GM12878 (cell line): ENCODE results near the gene CXCL17. TPM values are rescaled to one million over a fixed set of nuclear protein-coding genes. Genes with fewer than 3 reads are reported as not detected.

Experiments
- BACH1 ChIP-seq: fragments of 450-650 bp; IDR thresholded peaks from 2 replicates; pipeline ENCODE4 v1.6.1; 2017; ENCODE audit warnings: mild to moderate bottlenecking, borderline replicate concordance
- BHLHE40 ChIP-seq, 2 experiments: fragments of 450-650 bp in 1 of 2; IDR thresholded peaks; 2 replicates each; pipeline ENCODE4 v1.6.1; 2011 to 2017; ENCODE audit warnings: low read depth in 2 of 2, borderline replicate concordance in 1 of 2, improper control_type of control experiment in 1 of 2, low read length in 1 of 2, mild to moderate bottlenecking in 1 of 2
- CBFB ChIP-seq: IDR thresholded peaks from 2 replicates; pipeline ENCODE4 v1.6.1; 2016; ENCODE audit warnings: antibody characterized with exemption, low read depth
- CBX3 ChIP-seq: fragments of 200-600 bp; sonication (generic); IDR thresholded peaks from 2 replicates; pipeline ENCODE4 v1.6.1; 2016; ENCODE audit warnings: low read depth, borderline replicate concordance
- CTCF ChIP-seq, 3 experiments: IDR thresholded peaks in 2 of 3; conservative IDR thresholded peaks in 1 of 3; 2 replicates each; pipeline ENCODE4 v1.5.1; 2011; ENCODE audit warnings: low read depth in 3 of 3, low read length in 3 of 3, mild to moderate bottlenecking in 3 of 3, control low read depth in 2 of 3, moderate library complexity in 2 of 3, inconsistent platforms in 1 of 3, mixed read lengths in 1 of 3; ENCODE audit not compliant: control insufficient read depth in 2 of 3, insufficient read depth in 1 of 3; ENCODE audit errors: extremely low read depth in 1 of 3
- ELK1 ChIP-seq: IDR thresholded peaks from 2 replicates; pipeline ENCODE4 v1.6.1; 2012; ENCODE audit warnings: low read depth, low read length, improper control_type of control experiment
- ETV6 ChIP-seq, 2 experiments: fragments of 450-650 bp in 1 of 2; IDR thresholded peaks in 1 of 2; conservative IDR thresholded peaks in 1 of 2; 2 replicates each; pipeline ENCODE4 v1.6.1; 2014; ENCODE audit warnings: antibody characterized with exemption in 1 of 2, borderline replicate concordance in 1 of 2, low read depth in 1 of 2, mild to moderate bottlenecking in 1 of 2, moderate library complexity in 1 of 2
- HDAC2 ChIP-seq: fragments of 200-600 bp; sonication (generic); IDR thresholded peaks from 2 replicates; pipeline ENCODE4 v1.6.1; 2017
- NFIC ChIP-seq: IDR thresholded peaks from 2 replicates; pipeline ENCODE4 v1.6.1; 2012; ENCODE audit warnings: low read depth, mild to moderate bottlenecking, inconsistent platforms, low read length, moderate library complexity
- NFYB ChIP-seq: IDR thresholded peaks from 2 replicates; pipeline ENCODE4 v1.6.1; 2011; ENCODE audit warnings: low read depth, mild to moderate bottlenecking, low read length, improper control_type of control experiment, moderate library complexity; ENCODE audit not compliant: insufficient read depth
- PAX5 ChIP-seq: IDR thresholded peaks from 2 replicates; pipeline ENCODE4 v1.6.1; 2011; ENCODE audit warnings: low read depth, low read length, borderline replicate concordance
- RELB ChIP-seq: fragments of 450-650 bp; IDR thresholded peaks from 2 replicates; pipeline ENCODE4 v1.6.1; 2017; ENCODE audit warnings: low read depth, mild to moderate bottlenecking, moderate library complexity
- SMAD1 ChIP-seq: fragments of 450-650 bp; IDR thresholded peaks from 2 replicates; pipeline ENCODE4 v1.6.1; 2018; ENCODE audit warnings: mild to moderate bottlenecking, low read depth; ENCODE audit not compliant: partially characterized antibody
- SMARCA5 ChIP-seq: fragments of 450-650 bp; IDR thresholded peaks from 2 replicates; pipeline ENCODE4 v1.6.1; 2017; ENCODE audit warnings: mild to moderate bottlenecking
- SMC3 ChIP-seq: IDR thresholded peaks from 2 replicates; pipeline ENCODE4 v1.6.1; 2011; ENCODE audit warnings: low read length, improper control_type of control experiment, borderline replicate concordance
- SPI1 ChIP-seq: IDR thresholded peaks from 2 replicates; pipeline ENCODE4 v1.6.1; 2011; ENCODE audit warnings: low read depth, mild to moderate bottlenecking, low read length, moderate library complexity, borderline replicate concordance; ENCODE audit not compliant: insufficient read depth
- SREBF2 ChIP-seq: IDR thresholded peaks from 2 replicates; pipeline ENCODE4 v1.6.1; 2012; ENCODE audit warnings: mild to moderate bottlenecking, low read length
- TARDBP ChIP-seq: IDR thresholded peaks from 2 replicates; pipeline ENCODE4 v1.6.1; 2016; ENCODE audit warnings: borderline replicate concordance
- ZNF592 ChIP-seq: fragments of 450-650 bp; IDR thresholded peaks from 2 replicates; pipeline ENCODE4 v1.6.1; 2017; ENCODE audit warnings: mild to moderate bottlenecking, moderate library complexity
- polyA plus RNA-seq, 11 experiments: library from polyadenylated mRNA; depleted of rRNA in 4 of 11; unstranded in 6 of 11; stranded (reverse) in 5 of 11; fragments of >200 nt; fragmentation: Nextera tagmentation in 4 of 11; fragmentation: Illumina TruSeq in 1 of 11; extraction: Ambion mirVana in 4 of 11; extraction: Trizol in 1 of 11; gene quantifications; 1 replicate in 1 of 11; 2 replicates in 10 of 11; pipeline versions ENCODE4 v1.2.1 to v1.2.3, GENCODE V29; 2011 to 2016; ENCODE audit warnings: inconsistent platforms in 2 of 11, missing spikeins in 2 of 11, low read depth in 1 of 11
- total RNA-seq, 4 experiments: library from RNA; depleted of rRNA in 3 of 4; stranded (reverse); fragments of >200 nt in 3 of 4; fragmentation: Illumina TruSeq in 1 of 4; extraction: Trizol in 1 of 4; gene quantifications; 2 replicates each; pipeline versions ENCODE4 v1.2.1 to v1.2.3, GENCODE V29; 2013 to 2021

Gene CXCL17
- total and polyA plus RNA-seq, 10 of the 15 experiments (the other 5 are each of a cell fraction or from before 2014, with no cell fraction given) = 0.13 to 0.24 (median 0.15) TPM; not detected in 7

GRCh38 chr19:42440357-42441048 lies 2.2 kb downstream of the CXCL17 start (continued):
- peak; percentile 40; the same call in 1 of the 2 replicates for TF ChIP-seq SPI1
- peak; percentile 29; the same call in 1 of the 2 replicates for TF ChIP-seq SMC3
- no peak for TF ChIP-seq ETV6 (conservative IDR thresholded peaks at IDR 0.05 in 1 of 2, IDR thresholded peaks at IDR 0.05 in 1 of 2; ENCODE audit: borderline replicate concordance in 1 of 2, low read depth in 1 of 2)
- TF ChIP-seq CTCF (IDR thresholded peaks at IDR 0.05 in 2 of 3, conservative IDR thresholded peaks at IDR 0.05 in 1 of 3; ENCODE audit: control insufficient read depth in 2 of 3, extremely low read depth in 1 of 3, insufficient read depth in 1 of 3, low read depth in 3 of 3, low read length in 3 of 3) = peak; percentile 79 to 95 (median 95)
- TF ChIP-seq ELK1 = no peak
- TF ChIP-seq TARDBP = no peak
- TF ChIP-seq CBFB = peak; percentile 48; the same call in 1 of the 2 replicates
- no peak for TF ChIP-seq NFIC
- no peak for TF ChIP-seq ZNF592
- no peak for TF ChIP-seq SREBF2
- TF ChIP-seq SMARCA5 = no peak
- no peak for TF ChIP-seq BACH1
- no peak for TF ChIP-seq HDAC2
- no peak for TF ChIP-seq RELB
- TF ChIP-seq NFYB = no peak
- TF ChIP-seq SMAD1 = no peak
- no peak for TF ChIP-seq PAX5
- 0 out of 4 replicates have a peak, but pooled peaks of 1 of the 2 experiments have one; percentile 24 for TF ChIP-seq BHLHE40 (IDR thresholded peaks at IDR 0.05; ENCODE audit: borderline replicate concordance in 1 of 2, low read depth in 2 of 2, low read length in 1 of 2)
- TF ChIP-seq CBX3 = no peak
